ENCODE results near the gene SUPT20HL1.
"Not testable (repeated sequence)": the region's sequence is repeated elsewhere in the genome, so short reads cannot be mapped to it uniquely, and the experiment has no call there.

SUPT20HL1 gene

DNA sequence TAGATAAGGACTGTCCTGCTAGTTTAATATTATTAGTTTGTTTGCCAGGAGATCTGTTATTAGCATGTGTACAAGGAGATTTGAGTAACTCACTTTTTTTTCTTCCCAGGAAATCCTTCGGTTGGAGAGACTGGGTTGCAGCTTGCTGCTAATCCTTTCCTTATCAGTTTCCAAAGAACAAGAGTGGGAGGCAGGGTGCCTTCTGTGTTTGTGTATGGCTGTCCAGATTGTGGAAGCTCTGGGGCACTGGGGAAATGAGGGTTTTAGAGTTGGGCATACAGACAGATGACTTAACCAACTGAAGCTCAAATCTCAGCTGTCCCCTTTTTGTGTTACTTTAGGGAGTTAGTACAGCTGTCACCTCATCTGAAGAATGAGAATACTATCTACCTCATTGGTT lies 12.6 kb upstream of the SUPT20HL1 start:
- no peak overlapping the region for H3K4me3 ChIP-seq (ENCODE audit: low read length)
- H4K20me1 ChIP-seq (ENCODE audit: insufficient read depth, low read length) = no peaks in the 10 kb centered on the region
- H3K4me1 ChIP-seq (ENCODE audit: low read length) = peaks cover 11% of the 10 kb centered on the region
- H3K9me3 ChIP-seq (ENCODE audit: insufficient read depth, low read length) = no peaks in the 10 kb centered on the region
- no peak overlapping the region for H3K27ac ChIP-seq (ENCODE audit: low read length)
- TF ChIP-seq, protein P1, sequence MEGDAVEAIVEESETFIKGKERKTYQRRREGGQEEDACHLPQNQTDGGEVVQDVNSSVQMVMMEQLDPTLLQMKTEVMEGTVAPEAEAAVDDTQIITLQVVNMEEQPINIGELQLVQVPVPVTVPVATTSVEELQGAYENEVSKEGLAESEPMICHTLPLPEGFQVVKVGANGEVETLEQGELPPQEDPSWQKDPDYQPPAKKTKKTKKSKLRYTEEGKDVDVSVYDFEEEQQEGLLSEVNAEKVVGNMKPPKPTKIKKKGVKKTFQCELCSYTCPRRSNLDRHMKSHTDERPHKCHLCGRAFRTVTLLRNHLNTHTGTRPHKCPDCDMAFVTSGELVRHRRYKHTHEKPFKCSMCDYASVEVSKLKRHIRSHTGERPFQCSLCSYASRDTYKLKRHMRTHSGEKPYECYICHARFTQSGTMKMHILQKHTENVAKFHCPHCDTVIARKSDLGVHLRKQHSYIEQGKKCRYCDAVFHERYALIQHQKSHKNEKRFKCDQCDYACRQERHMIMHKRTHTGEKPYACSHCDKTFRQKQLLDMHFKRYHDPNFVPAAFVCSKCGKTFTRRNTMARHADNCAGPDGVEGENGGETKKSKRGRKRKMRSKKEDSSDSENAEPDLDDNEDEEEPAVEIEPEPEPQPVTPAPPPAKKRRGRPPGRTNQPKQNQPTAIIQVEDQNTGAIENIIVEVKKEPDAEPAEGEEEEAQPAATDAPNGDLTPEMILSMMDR (IDR thresholded peaks at IDR 0.05; ENCODE audit: low read depth, low read length) = no peak
- TF ChIP-seq EZH2phosphoT487 (IDR thresholded peaks at IDR 0.05; ENCODE audit: low read depth) = no peak
- no peak overlapping the region for H3K4me2 ChIP-seq (ENCODE audit: low read length)
- no peak overlapping the region for H2AFZ ChIP-seq (ENCODE audit: low read depth, low read length)
- H3K79me2 ChIP-seq (ENCODE audit: low read length) = no peaks in the 10 kb centered on the region
- H3K27me3 ChIP-seq (ENCODE audit: low read depth, low read length) = no peaks in the 10 kb centered on the region
- H3K36me3 ChIP-seq (replicated peaks; ENCODE audit: low read depth, low read length) = no peaks in the 10 kb centered on the region
- no peak overlapping the region for H3K9ac ChIP-seq (ENCODE audit: low read length)

DNA sequence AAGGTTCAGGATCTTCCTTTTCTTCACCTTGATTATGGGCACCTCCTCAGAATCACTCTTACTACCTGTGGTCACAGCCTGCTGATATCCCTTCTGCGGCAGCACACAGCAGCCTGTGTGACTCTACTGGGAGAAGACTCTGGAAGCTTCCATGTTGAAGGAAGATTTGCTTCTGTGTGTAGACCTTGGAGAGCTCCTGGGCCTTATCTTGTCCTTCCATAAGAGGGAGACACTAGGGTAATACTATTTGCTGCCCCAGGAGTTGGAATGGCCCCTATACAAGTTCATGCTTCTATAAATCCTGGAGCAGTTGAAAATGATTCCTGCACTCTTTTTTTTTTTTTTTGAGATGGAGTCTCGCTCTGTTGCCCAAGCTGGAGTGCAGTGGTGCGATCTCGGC lies 10.2 kb upstream of the SUPT20HL1 start:
- no peak overlapping the region for H3K27ac ChIP-seq (ENCODE audit: low read length)
- H3K4me1 ChIP-seq (ENCODE audit: low read length) = no peaks in the 10 kb centered on the region
- no peak overlapping the region for H3K4me3 ChIP-seq (ENCODE audit: low read length)
- no peak overlapping the region for H2AFZ ChIP-seq (ENCODE audit: low read depth, low read length)
- H3K27me3 ChIP-seq (ENCODE audit: low read depth, low read length) = no peaks in the 10 kb centered on the region
- H3K9me3 ChIP-seq (ENCODE audit: insufficient read depth, low read length) = no peaks in the 10 kb centered on the region
- no peaks in the 10 kb centered on the region for H3K36me3 ChIP-seq (replicated peaks; ENCODE audit: low read depth, low read length)
- H4K20me1 ChIP-seq (ENCODE audit: insufficient read depth, low read length) = no peaks in the 10 kb centered on the region
- H3K4me2 ChIP-seq (ENCODE audit: low read length) = no peak overlapping the region
- TF ChIP-seq, protein P1 (IDR thresholded peaks at IDR 0.05; ENCODE audit: low read depth, low read length) = no peak
- no peak for TF ChIP-seq EZH2phosphoT487 (IDR thresholded peaks at IDR 0.05; ENCODE audit: low read depth)
- no peak overlapping the region for H3K9ac ChIP-seq (ENCODE audit: low read length)
- no peaks in the 10 kb centered on the region for H3K79me2 ChIP-seq (ENCODE audit: low read length)

DNA sequence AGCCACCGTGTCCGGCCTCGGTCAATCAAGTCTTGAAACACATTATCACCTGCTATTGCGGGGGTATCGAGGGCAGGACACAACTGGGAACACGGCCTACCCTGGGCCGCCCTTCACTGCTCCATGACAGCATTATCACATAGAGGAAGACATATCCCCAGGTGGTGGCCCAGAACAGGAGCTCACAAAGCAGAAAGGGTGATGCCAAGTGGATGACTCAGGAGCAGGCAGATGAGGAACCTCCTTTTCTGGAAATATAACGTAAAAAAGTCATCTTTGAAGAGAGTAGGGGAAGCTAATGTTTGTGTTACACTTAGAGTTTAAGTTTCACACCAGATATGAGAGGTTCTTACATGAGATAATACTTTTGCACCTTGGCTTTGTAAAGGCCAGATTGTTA lies 5.3 kb upstream of the SUPT20HL1 start:
- no peak overlapping the region for H3K9ac ChIP-seq (ENCODE audit: low read length)
- H4K20me1 ChIP-seq (ENCODE audit: insufficient read depth, low read length) = no peaks in the 10 kb centered on the region
- no peak overlapping the region for H3K4me2 ChIP-seq (ENCODE audit: low read length)
- no peaks in the 10 kb centered on the region for H3K4me1 ChIP-seq (ENCODE audit: low read length)
- H3K36me3 ChIP-seq (replicated peaks; ENCODE audit: low read depth, low read length) = no peaks in the 10 kb centered on the region
- no peak overlapping the region for H3K4me3 ChIP-seq (ENCODE audit: low read length)
- no peaks in the 10 kb centered on the region for H3K9me3 ChIP-seq (ENCODE audit: insufficient read depth, low read length)
- no peaks in the 10 kb centered on the region for H3K79me2 ChIP-seq (ENCODE audit: low read length)
- H3K27me3 ChIP-seq (ENCODE audit: low read depth, low read length) = no peaks in the 10 kb centered on the region
- H2AFZ ChIP-seq (ENCODE audit: low read depth, low read length) = no peak overlapping the region
- H3K27ac ChIP-seq (ENCODE audit: low read length) = no peak overlapping the region
- TF ChIP-seq EZH2phosphoT487 (IDR thresholded peaks at IDR 0.05; ENCODE audit: low read depth) = no peak
- TF ChIP-seq, protein P1 (IDR thresholded peaks at IDR 0.05; ENCODE audit: low read depth, low read length) = no peak

DNA sequence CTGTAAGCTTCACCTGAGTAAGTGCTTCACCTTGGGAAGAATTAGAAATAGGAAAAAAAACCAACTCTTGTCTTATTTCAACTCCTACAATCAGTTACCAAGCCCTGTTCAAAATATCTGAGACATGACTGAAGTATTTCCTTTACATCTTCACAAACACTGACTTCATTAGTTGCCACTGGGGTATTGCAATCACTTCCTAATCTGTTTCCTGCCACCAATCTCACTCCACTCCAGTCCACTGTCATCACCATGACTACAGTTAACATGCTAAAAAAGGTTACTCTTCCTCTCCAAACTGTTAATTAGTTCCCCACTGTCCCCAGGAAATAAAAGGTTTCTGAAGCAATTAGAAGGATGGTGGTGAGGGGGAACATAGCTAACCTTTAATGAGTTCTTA lies 3.3 kb upstream of the SUPT20HL1 start:
- Histone ChIP-seq H4K20me1 (ENCODE audit: insufficient read depth, low read length) (no peaks in the 10 kb centered on the region), H3K4me1 (ENCODE audit: low read length) (no peaks in the 10 kb centered on the region), H3K9me3 (ENCODE audit: insufficient read depth, low read length) (no peaks in the 10 kb centered on the region), H3K36me3 (replicated peaks; ENCODE audit: low read depth, low read length) (no peaks in the 10 kb centered on the region), H3K4me3 (ENCODE audit: low read length) (no peak overlapping the region), H3K27me3 (ENCODE audit: low read depth, low read length) (no peaks in the 10 kb centered on the region), H3K9ac (ENCODE audit: low read length) (no peak overlapping the region), H3K4me2 (ENCODE audit: low read length) (no peak overlapping the region), H3K27ac (ENCODE audit: low read length) (no peak overlapping the region), H3K79me2 (ENCODE audit: low read length) (no peaks in the 10 kb centered on the region), H2AFZ (ENCODE audit: low read depth, low read length) (no peak overlapping the region)
- TF ChIP-seq EZH2phosphoT487 (IDR thresholded peaks at IDR 0.05; ENCODE audit: low read depth) = no peak
- TF ChIP-seq, protein P1 (IDR thresholded peaks at IDR 0.05; ENCODE audit: low read depth, low read length) = no peak

DNA sequence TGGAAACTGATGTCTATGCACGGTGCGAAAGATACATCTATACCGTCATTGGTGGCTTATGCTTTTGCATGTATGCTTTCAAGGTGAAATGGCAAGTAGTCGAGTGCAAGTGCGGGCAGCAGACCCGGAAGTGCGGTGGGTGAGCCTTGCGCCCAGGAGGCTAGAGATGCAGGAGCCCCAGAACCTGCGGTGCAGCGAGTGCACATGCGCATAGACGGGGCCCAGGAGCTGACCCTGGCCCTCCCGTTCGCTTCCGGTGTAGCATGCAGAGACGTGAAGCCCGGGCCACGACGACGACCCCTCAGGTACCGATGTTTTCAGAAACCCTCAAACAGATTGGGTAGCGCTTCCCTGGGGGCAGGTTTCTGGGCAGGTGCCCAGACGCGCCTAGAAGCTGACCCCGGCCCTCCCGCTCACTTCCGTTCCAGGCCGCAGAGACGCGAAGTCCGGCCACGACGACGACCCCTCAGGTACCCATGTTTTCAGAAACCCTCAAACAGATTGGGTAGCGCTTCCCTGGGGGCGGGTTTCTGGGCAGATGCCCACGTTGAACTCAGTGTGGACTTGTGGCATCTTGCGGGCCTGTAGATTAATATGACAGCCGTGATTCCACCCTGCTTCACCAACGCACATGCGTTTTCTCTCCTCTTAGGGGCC lies 1.8 kb downstream of the SUPT20HL1 start:
- H3K4me1 ChIP-seq (ENCODE audit: low read length); H2AFZ ChIP-seq (ENCODE audit: low read depth, low read length); H3K4me3 ChIP-seq (ENCODE audit: low read length): not testable (repeated sequence)

DNA sequence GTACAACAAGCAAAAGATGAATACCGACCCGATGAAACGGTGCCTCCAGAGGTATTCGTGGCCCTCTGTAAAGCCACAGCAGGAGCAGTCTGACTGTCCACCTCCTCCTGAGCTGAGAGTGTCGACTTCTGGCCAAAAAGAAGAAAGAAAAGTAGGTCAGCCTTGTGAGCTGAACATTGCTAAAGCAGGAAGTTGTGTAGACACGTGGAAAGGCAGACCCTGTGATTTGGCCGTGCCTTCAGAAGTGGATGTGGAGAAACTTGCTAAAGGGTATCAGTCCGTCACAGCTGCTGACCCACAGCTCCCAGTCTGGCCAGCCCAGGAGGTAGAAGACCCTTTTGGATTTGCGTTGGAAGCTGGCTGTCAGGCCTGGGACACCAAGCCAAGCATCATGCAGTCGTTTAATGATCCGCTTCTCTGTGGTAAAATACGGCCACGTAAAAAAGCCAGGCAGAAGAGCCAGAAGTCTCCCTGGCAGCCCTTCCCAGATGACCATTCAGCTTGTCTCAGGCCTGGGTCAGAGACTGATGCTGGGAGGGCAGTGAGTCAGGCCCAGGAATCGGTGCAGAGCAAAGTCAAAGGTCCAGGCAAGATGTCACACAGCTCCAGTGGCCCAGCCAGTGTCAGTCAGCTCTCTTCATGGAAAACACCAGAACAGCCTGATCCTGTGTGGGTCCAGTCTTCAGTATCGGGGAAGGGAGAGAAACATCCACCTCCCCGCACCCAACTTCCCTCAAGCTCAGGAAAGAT lies 3.2 kb downstream of the SUPT20HL1 start:
- not testable (repeated sequence) for H3K79me2 ChIP-seq (ENCODE audit: low read length); H3K27ac ChIP-seq (ENCODE audit: low read length); H3K27me3 ChIP-seq (ENCODE audit: low read depth, low read length); H2AFZ ChIP-seq (ENCODE audit: low read depth, low read length); H4K20me1 ChIP-seq (ENCODE audit: insufficient read depth, low read length); H3K4me1 ChIP-seq (ENCODE audit: low read length); H3K36me3 ChIP-seq (replicated peaks; ENCODE audit: low read depth, low read length); H3K4me3 ChIP-seq (ENCODE audit: low read length); H3K9ac ChIP-seq (ENCODE audit: low read length); H3K9me3 ChIP-seq (ENCODE audit: insufficient read depth, low read length); H3K4me2 ChIP-seq (ENCODE audit: low read length)

More for the DNA sequence above, 1.8 kb downstream of the SUPT20HL1 start:
- H3K27ac ChIP-seq (ENCODE audit: low read length); H3K9ac ChIP-seq (ENCODE audit: low read length); H3K36me3 ChIP-seq (replicated peaks; ENCODE audit: low read depth, low read length); H3K27me3 ChIP-seq (ENCODE audit: low read depth, low read length); H3K4me2 ChIP-seq (ENCODE audit: low read length); H4K20me1 ChIP-seq (ENCODE audit: insufficient read depth, low read length); H3K79me2 ChIP-seq (ENCODE audit: low read length); H3K9me3 ChIP-seq (ENCODE audit: insufficient read depth, low read length): not testable (repeated sequence)
